ENCODE results near the gene CRABP1. TPM values are rescaled to one million over a fixed set of nuclear protein-coding genes. Genes with fewer than 3 reads are reported as not detected.

Gene CRABP1
- total and polyA plus RNA-seq, 10 of the 15 experiments (the other 5 are each of a cell fraction or from before 2014, with no cell fraction given) = 0.21 to 0.41 TPM; not detected in 8

GRCh38 chr15:78394981-78395616 lies 54.9 kb downstream of the CRABP1 start:
- FAIRE-seq (no peak), ATAC-seq (no peak), DNase-seq (ENCODE audit: low read depth, low spot score) (no peak)
- 64% methylated on average over 13 of the region's 13 CpGs for WGBS (ENCODE audit: insufficient coverage, insufficient replicate concordance, low lambda C conversion rate, missing lambda C conversion rate)
- Histone ChIP-seq H3K27me3 (replicated peaks in 1 of 2; ENCODE audit: control insufficient read depth in 2 of 2, insufficient read depth in 2 of 2, low read length in 1 of 2) (no peaks in the 10 kb centered on the region), H3K4me1 (ENCODE audit: control insufficient read depth, insufficient read depth, low read length) (no peaks in the 10 kb centered on the region), H3K79me2 (ENCODE audit: control insufficient read depth, insufficient read depth, low read length) (no peaks in the 10 kb centered on the region), H3K9ac (ENCODE audit: control insufficient read depth, insufficient read depth, low read length) (no peak overlapping the region), H3K4me2 (ENCODE audit: control insufficient read depth, insufficient read depth) (no peak overlapping the region), H3K36me3 (ENCODE audit: control insufficient read depth in 2 of 2, insufficient read depth in 2 of 2, low read length in 1 of 2) (no peaks in the 10 kb centered on the region), H3K4me3 (no peak overlapping the region), H3K9me3 (replicated peaks; ENCODE audit: control insufficient read depth, insufficient read depth, low read length) (no peaks in the 10 kb centered on the region), H3K27ac (ENCODE audit: control insufficient read depth, insufficient read depth) (no peak overlapping the region), H4K20me1 (ENCODE audit: control insufficient read depth, insufficient read depth) (no peaks in the 10 kb centered on the region), H2AFZ (ENCODE audit: control insufficient read depth, low read depth, low read length) (no peak overlapping the region)
- no TSS peak for BruUV-seq (replicated peaks)
- CTCF ChIA-PET = interaction anchor here (0.6 to 1.7 kb wide), 2 partner anchors 84 to 87 kb away, joined by 4 to 6 read pairs; no protein-coding TSS in a partner anchor
- SMC1A ChIA-PET (ENCODE audit: uncharacterized antibody, unreplicated experiment) = no interaction called here
- intact Hi-C loops (cut with micrococcal nuclease; ENCODE audit: unreplicated experiment) = no loop called here
- RAD21 ChIA-PET (ENCODE audit: unreplicated experiment) = no interaction called here
- in situ Hi-C loops (cut with MboI) = no loop called here
- POLR2A ChIA-PET = no interaction called here
- no peak for TF ChIP-seq STAT3 (IDR thresholded peaks at IDR 0.05; ENCODE audit: low read depth, low read length)
- TF ChIP-seq MAX (IDR thresholded peaks at IDR 0.05; ENCODE audit: low read depth, low read length) = no peak
- TF ChIP-seq EZH2 (IDR thresholded peaks at IDR 0.05; ENCODE audit: borderline replicate concordance, control insufficient read depth, low read depth, low read length) = no peak
- TF ChIP-seq NFIC (IDR thresholded peaks at IDR 0.05; ENCODE audit: low read depth, low read length) = no peak
- TF ChIP-seq E4F1 (IDR thresholded peaks at IDR 0.05; ENCODE audit: borderline replicate concordance, partially characterized antibody) = no peak
- no peak for TF ChIP-seq SREBF1 (IDR thresholded peaks at IDR 0.05; ENCODE audit: low read length)
- no peak for TF ChIP-seq RELB (IDR thresholded peaks at IDR 0.05; ENCODE audit: low read depth)
- no peak for TF ChIP-seq USF2 (IDR thresholded peaks at IDR 0.05; ENCODE audit: borderline replicate concordance, low read depth, low read length)
- no peak for TF ChIP-seq BRCA1 (IDR thresholded peaks at IDR 0.05; ENCODE audit: low read depth, low read length)
- no peak for TF ChIP-seq CBX3 (IDR thresholded peaks at IDR 0.05; ENCODE audit: borderline replicate concordance, low read depth)
- no peak for TF ChIP-seq ZBTB33 (IDR thresholded peaks at IDR 0.05)
- no peak for TF ChIP-seq DPF2 (IDR thresholded peaks at IDR 0.05)
- TF ChIP-seq MTA3 (IDR thresholded peaks at IDR 0.05; ENCODE audit: borderline replicate concordance, low read length) = no peak
- TF ChIP-seq HSF1 (IDR thresholded peaks at IDR 0.05; ENCODE audit: low read depth, low read length) = no peak

All from GM12878 (cell line).